HG03045 (cell line): ENCODE data around the gene DYNLRB1.
A peak's percentile ranks its signal among the peaks of the same experiment; 100 is the strongest.
"Not testable (repeated sequence)": the region's sequence is repeated elsewhere in the genome, so short reads cannot be mapped to it uniquely, and the experiment has no call there.

Experiments
- ATAC-seq: cut with Tn5 transposase; IDR thresholded peaks from one replicate; pipeline ENCODE4 v1.9.1; 2021; ENCODE audit warnings: mild to moderate bottlenecking, moderate library complexity; ENCODE audit not compliant: unreplicated experiment

DYNLRB1 gene

DNA sequence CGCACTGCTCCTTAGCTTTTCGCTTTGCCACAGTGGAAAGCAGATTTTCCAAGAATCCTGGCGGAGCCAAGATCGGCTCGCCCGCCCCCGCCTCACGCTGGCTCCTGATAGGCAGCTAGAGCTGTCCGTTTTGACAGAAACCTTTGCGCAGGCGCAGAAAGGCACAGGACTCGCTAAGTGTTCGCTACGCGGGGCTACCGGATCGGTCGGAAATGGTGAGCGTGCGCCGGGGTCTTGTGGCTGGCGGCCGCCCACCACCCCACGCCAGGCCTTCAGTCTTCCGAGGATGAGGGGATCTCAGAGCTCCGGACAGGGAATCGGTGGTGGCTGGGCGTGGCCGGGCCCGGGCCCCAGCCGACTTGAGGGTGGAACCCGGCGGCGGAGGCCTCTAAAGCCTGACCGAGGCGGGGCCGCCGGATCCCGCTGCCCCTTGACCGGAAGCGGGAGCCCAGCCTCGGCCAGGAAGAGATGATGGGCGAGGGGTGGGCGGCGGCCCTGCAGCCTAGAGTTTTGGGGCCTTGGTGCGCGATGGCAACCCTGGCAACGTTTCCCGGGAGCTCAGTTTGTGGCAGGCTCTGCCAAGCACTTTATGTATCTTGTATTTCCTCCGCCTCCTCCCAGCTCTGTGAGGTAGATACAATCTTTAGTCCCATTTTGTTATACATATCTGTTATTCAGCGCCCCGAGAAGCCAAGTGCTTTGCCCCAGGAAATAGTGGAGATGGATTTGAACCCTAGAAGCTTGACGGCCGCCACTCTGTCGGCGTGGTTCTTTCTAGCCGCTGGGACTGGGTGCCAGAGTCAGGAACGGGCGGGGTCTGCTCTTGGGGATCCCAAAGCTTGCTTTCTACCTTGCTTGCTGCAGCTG, at the start of gene DYNLRB1:
Gene DYNLRB1 (plus strand): TSS at position 176 of the 867 bp plus-strand sequence. CDS start 37 bp downstream, at position 213.
- peak; percentile 78 for ATAC-seq

DNA sequence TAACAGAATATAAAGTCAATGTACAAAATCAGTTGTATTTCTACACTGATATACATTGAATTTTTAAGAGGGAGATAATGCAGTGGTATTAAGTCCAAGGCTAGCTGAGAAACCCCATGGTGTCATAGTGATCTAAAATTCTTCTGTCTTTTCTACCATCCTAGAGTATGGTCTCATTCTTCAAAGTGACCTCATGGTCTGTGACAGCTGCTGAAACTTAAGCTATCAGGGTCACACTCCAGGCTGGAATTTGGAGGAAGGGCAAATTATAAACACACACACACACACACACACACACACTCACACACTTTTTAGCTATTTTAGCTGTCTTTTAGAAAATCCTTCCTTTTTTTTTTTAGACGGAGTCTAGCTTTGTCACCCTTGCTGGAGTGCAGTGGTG, 47.3 kb upstream of the DYNLRB1 start:
- no peak for ATAC-seq

DNA sequence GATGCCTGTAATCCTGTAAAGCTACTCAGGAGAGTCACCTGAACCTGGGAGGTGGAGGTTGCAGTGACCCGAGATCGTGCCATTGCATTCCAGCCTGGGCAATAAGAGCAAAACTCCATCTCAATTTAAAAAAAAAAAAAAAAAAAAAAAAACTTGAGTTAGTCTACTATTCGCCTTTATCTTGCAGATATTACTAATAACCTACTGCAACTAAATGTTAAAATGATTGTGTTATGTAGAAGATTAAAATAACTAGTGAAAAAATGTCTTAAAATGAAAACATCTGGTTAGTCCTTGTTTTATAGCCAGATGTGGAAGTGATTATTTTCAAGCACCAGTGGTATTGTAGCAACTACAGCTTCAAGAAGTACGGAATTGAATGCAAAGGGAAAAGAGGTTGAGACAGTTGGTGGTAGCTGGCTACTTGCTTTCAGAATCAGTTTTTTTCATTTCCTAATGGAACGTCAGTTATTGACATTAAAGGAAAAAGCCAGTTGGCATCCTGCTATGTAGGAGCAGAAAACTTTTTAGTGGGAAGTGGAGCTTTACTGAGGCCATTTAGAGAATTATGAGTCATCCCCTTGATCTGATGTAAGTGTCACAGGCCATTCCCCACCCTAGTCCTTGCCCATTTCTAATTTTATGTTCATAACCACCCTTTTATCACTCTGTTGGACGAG, 43.8 kb upstream of the DYNLRB1 start:
- ATAC-seq, result no peak

GRCh38 chr20:34473262-34473883, 42.8 kb upstream of the DYNLRB1 start:
- ATAC-seq, result no peak

- ATAC-seq, result no peak
Measured at GRCh38 chr20:34475979-34476736, 40.1 kb upstream of the DYNLRB1 start.

DNA sequence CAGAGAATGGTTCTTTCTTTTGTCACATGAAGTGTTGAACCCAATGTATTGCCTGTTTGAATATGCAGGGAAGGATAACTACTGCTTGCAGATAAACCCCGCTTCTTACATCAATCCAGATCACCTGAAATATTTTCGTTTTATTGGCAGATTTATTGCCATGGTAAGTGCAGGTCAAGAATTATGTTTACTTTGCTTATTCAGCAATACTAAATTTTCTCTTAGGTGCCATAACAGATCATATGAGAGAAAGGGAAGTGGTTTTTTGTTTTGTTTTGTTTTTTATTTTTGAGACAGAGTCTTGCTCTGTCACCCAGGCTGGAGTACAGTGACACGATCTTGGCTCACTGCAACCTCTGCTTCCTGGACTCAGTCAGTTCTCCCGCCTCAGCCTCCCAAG, 36.6 kb upstream of the DYNLRB1 start:
- ATAC-seq, result no peak

DNA sequence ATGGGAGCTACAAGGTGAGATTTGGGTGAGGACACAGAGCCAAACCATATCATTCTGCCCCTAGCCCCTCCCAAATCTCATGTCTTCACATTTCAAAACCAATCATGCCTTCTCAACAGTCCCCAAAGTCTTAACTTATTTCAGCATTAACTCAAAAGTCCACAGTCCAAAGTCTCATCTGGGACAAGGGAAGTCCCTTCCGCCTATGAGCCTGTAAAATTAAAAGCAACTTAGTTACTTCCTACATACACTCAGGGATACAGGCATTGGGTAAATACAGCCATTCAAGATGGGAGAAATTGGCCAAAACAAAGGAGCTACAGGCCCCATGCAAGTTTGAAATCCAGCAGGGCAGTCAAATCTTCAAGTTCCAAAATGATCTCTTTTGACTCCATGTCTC, 34.1 kb upstream of the DYNLRB1 start:
- not testable (repeated sequence) for ATAC-seq

DNA sequence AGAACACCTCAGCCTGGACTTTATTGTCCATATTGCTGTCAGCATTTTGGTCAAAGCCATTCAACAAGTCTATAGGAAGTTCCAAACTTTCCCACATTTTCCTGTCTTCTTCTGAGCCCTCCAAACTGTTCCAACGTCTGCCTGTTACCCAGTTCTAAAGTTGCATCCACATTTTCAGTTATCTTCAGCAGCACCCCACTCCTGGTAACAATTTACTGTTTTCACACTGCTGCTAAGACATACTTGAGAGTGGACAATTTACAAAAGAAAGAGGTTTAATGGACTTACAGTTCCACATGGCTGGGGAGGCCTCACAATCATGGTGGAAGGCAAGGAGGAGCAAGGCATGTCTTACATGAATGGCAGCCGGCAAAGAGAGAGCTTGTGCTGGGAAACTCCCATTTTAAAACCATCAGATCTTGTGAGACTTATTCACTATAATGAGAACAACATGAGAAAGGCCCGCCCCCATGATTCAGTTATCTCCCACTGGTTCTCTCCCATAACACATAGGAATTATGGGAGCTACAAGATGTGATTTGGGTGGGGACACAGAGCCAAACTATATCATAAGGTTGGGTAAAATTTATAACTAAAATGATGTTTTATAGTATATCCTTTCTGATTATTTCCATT, 32.5 kb upstream of the DYNLRB1 start:
- not testable (repeated sequence) for ATAC-seq

- no peak for ATAC-seq
Measured at GRCh38 chr20:34485068-34485634, 31.1 kb upstream of the DYNLRB1 start.

GRCh38 chr20:34491226-34491931, 24.8 kb upstream of the DYNLRB1 start:
- ATAC-seq, result no peak

DNA sequence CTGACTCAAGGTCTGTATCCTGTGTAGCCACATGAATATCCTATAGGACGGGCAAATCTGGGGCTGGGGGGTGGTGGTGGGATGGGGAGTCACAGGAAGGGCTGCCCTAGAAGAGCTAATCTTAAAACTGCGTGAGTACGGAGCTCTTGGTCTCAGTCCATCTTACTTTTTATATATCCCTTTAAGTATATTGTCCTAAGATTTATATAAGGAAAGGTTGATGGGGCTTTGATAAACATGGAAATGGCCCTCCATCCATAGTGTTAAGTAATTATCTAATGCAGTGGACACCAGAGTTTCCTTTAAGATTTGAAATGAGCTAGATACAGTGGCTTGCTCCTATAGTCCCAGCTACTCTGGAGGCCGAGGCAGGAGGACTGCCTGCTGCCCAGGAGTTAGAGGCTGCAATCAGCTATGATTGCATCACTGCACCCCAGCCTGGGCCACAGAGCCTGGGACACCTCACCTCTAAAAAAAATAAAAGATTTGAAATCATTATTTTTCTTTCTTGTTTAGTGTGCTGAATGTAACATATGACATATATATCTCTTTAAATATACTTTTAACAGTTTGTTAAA, 24.2 kb upstream of the DYNLRB1 start:
- no peak for ATAC-seq

GRCh38 chr20:34493646-34494045, 22.6 kb upstream of the DYNLRB1 start:
- no peak for ATAC-seq

DNA sequence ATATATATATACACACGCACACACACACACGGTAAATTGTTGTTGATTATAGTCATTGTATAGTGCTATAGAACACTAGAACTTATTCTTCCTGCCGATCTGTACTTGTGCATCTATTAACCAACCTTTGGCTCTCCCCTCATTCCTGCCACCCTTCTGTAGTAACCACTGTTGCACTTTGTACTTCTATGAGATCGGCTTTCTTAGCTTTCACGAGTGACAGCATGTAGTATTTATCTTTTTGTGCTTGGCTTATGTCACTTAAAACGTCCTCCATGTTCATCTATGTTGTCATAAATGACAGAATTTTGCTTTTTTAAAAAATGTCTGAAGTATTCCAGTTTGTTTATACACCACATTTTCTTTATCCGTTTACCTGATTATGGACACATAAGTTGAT, 20.9 kb upstream of the DYNLRB1 start:
- ATAC-seq, result no peak

- ATAC-seq, result no peak
Measured at GRCh38 chr20:34495916-34496315, 20.3 kb upstream of the DYNLRB1 start.

GRCh38 chr20:34497596-34497995, 18.6 kb upstream of the DYNLRB1 start:
- not testable (repeated sequence) for ATAC-seq

GRCh38 chr20:34500823-34501222, 15.4 kb upstream of the DYNLRB1 start:
- no peak for ATAC-seq

- no peak for ATAC-seq
Measured at GRCh38 chr20:34506480-34506879, 9.7 kb upstream of the DYNLRB1 start.

- no peak for ATAC-seq
Measured at GRCh38 chr20:34507702-34508413, 8.4 kb upstream of the DYNLRB1 start.

DNA sequence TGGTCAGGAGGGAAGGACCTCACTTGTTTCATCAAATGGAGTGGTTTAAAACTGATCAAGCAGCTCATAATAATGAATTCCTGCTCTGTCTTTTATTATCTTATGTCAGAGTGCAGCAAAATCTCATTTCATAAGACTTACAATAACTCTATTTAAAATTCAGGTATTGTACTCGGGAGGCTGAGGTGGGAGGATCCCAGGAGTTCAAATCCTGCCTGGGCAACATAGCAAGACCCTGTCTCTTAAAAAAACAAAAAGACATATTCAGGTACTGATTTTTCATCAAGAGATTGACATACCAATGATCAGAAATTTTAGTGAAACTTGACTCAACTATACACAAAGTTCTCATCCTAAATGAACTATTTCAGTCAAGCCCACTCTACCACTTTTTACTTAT, 5.6 kb upstream of the DYNLRB1 start:
- ATAC-seq, result no peak
